GM23338 (cell line): ENCODE data around the gene ENPEP. TPM values are rescaled to one million over a fixed set of nuclear protein-coding genes. Genes with fewer than 3 reads are reported as not detected.
"Not testable (repeated sequence)": the region's sequence is repeated elsewhere in the genome, so short reads cannot be mapped to it uniquely, and the experiment has no call there.

Experiments used
- ATAC-seq: fragments of 200-7000 bp; cut with Tn5 transposase; 3 replicates; pipeline ENCODE4 v1.9.1; 2020
- DNase-seq: peaks from one replicate; pipeline ENCODE4 v3.0.0-alpha.2; 2015; ENCODE audit warnings: low spot score
- H2AFZ ChIP-seq: fragments of 200-600 bp; sonication (generic); 2 replicates; pipeline ENCODE4 v1.8.0; 2016; ENCODE audit warnings: antibody characterized with exemption, mild to moderate bottlenecking, moderate library complexity
- H3F3A ChIP-seq: fragments of 200-600 bp; sonication (generic); replicated peaks from 2 replicates; pipeline ENCODE4 v1.8.0; 2017; ENCODE audit warnings: antibody characterized with exemption, mixed run types, low read depth
- H3K27ac ChIP-seq: fragments of 200-600 bp; sonication (generic); 2 replicates; pipeline ENCODE4 v1.6.1; 2016; ENCODE audit warnings: low read depth
- H3K27me3 ChIP-seq: fragments of 200-600 bp; sonication (generic); 2 replicates; pipeline ENCODE4 v1.8.0; 2016; ENCODE audit warnings: mild to moderate bottlenecking, mixed run types, moderate library complexity; ENCODE audit not compliant: insufficient read depth
- H3K36me3 ChIP-seq: fragments of 200-600 bp; sonication (generic); 2 replicates; pipeline ENCODE4 v1.8.0; 2016; ENCODE audit warnings: mild to moderate bottlenecking; ENCODE audit not compliant: insufficient read depth
- H3K4me1 ChIP-seq: fragments of 200-600 bp; sonication (generic); 2 replicates; pipeline ENCODE4 v1.8.0; 2016; ENCODE audit warnings: mild to moderate bottlenecking, moderate library complexity; ENCODE audit not compliant: insufficient read depth
- H3K4me2 ChIP-seq: fragments of 200-600 bp; sonication (generic); 2 replicates; pipeline ENCODE4 v1.7.1; 2017; ENCODE audit warnings: mixed run types
- H3K4me3 ChIP-seq: fragments of 200-600 bp; sonication (generic); 2 replicates; pipeline ENCODE4 v1.6.1; 2016; ENCODE audit warnings: mixed run types
- H3K79me2 ChIP-seq: fragments of 200-600 bp; sonication (generic); replicated peaks from 2 replicates; pipeline ENCODE4 v1.8.0; 2017; ENCODE audit warnings: mild to moderate bottlenecking; ENCODE audit not compliant: insufficient read depth
- H3K9me2 ChIP-seq: fragments of 200-600 bp; sonication (generic); 2 replicates; pipeline ENCODE4 v1.8.0; 2017; ENCODE audit not compliant: insufficient read depth
- H4K20me1 ChIP-seq: fragments of 200-600 bp; sonication (generic); replicated peaks from 2 replicates; pipeline ENCODE4 v1.8.0; 2017; ENCODE audit warnings: mild to moderate bottlenecking; ENCODE audit not compliant: insufficient read depth
- H3K27ac Mint-ChIP-seq: 2 replicates; pipeline ENCODE4 v1.8.0; 2020; ENCODE audit warnings: inconsistent platforms, mild to moderate bottlenecking, moderate library complexity, mixed read lengths
- H3K27me3 Mint-ChIP-seq: 3 replicates; pipeline ENCODE4 v1.8.0; 2022; ENCODE audit warnings: low read depth, mild to moderate bottlenecking, moderate library complexity, mixed read lengths, inconsistent platforms; ENCODE audit not compliant: insufficient read depth, poor library complexity
- H3K36me3 Mint-ChIP-seq: 3 replicates; pipeline ENCODE4 v1.8.0; 2021; ENCODE audit warnings: low read depth, mild to moderate bottlenecking, inconsistent platforms, moderate library complexity, mixed read lengths
- H3K4me1 Mint-ChIP-seq: 3 replicates; pipeline ENCODE4 v1.8.0; 2020; ENCODE audit warnings: mild to moderate bottlenecking, inconsistent platforms, mixed read lengths
- H3K4me3 Mint-ChIP-seq: 3 replicates; pipeline ENCODE4 v1.8.0; 2021; ENCODE audit warnings: moderate library complexity, mild to moderate bottlenecking, inconsistent platforms, mixed read lengths
- H3K9me3 Mint-ChIP-seq: 3 replicates; pipeline ENCODE4 v1.8.0; 2020; ENCODE audit warnings: moderate library complexity, mild to moderate bottlenecking, inconsistent platforms, mixed read lengths
- EZH2phosphoT487 ChIP-seq: fragments of 200-600 bp; sonication (generic); IDR thresholded peaks from one replicate; pipeline ENCODE4 v1.8.1; 2018; ENCODE audit warnings: antibody characterized with exemption; ENCODE audit not compliant: unreplicated experiment
- NANOG ChIP-seq: IDR thresholded peaks from 2 replicates; pipeline ENCODE4 v1.6.1; 2016; ENCODE audit warnings: antibody characterized with exemption, borderline replicate concordance
- STAT1 ChIP-seq: IDR thresholded peaks from one replicate; pipeline ENCODE4 v1.6.1; 2016; ENCODE audit warnings: antibody characterized with exemption; ENCODE audit not compliant: unreplicated experiment
- ZNF331 ChIP-seq: fragments of 250-450 bp; sonication (Bioruptor Pico); IDR thresholded peaks from 2 replicates; pipeline ENCODE4 v1.5.0; 2020; ENCODE audit warnings: low read depth, mild to moderate bottlenecking, moderate library complexity
- polyA plus RNA-seq: library from polyadenylated mRNA; unstranded; fragments of >200 nt; fragmentation: Nextera tagmentation; extraction: Ambion mirVana; gene quantifications from 2 replicates; pipeline ENCODE4 v1.2.1, GENCODE V29; 2016
- total RNA-seq: library from RNA; depleted of rRNA; stranded (reverse); fragments of >200 nt; shearing (Covaris generic); gene quantifications from 2 replicates; pipeline ENCODE4 v1.2.3, GENCODE V29; 2014
- TF ChIP-seq, protein P1 (sequence below): IDR thresholded peaks from 2 replicates; pipeline ENCODE4 v1.6.1; 2016; ENCODE audit warnings: antibody characterized with exemption
- TF ChIP-seq, protein P2 (sequence below): IDR thresholded peaks from one replicate; pipeline ENCODE4 v1.6.1; 2018; ENCODE audit warnings: antibody characterized with exemption; ENCODE audit not compliant: unreplicated experiment
- TF ChIP-seq, protein P3 (sequence below), 2 experiments: fragments of 200-600 bp in 1 of 2; sonication (generic) in 1 of 2; conservative IDR thresholded peaks; 2 replicates each; pipeline versions ENCODE4 v1.5.1 to v1.6.1; 2016 to 2017; ENCODE audit warnings: antibody characterized with exemption in 2 of 2, low read depth in 2 of 2, mild to moderate bottlenecking in 2 of 2, moderate library complexity in 1 of 2

The ENPEP gene
- total and polyA plus RNA-seq, 2 experiments from 2014 or later: 0.79 to 1.5 TPM

DNA sequence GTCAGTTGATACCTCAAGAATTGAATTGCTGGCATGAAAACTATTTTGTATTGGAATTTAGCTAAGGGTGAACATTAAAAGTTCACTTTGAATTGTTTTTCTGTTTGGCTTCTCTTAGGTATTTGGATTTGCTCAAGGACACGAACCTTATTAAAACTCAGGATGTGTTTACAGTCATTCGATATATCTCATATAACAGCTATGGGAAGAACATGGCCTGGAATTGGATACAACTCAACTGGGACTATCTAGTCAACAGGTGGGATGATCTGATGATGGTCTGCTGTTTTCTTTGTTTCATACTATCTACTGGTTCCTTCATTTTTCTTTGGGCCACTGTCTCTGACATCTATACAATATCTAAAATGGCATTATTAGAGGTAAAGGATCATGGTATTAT, 77.2 kb downstream of the ENPEP start (continued):
- TF ChIP-seq EZH2phosphoT487 (no peak), STAT1 (no peak)

DNA sequence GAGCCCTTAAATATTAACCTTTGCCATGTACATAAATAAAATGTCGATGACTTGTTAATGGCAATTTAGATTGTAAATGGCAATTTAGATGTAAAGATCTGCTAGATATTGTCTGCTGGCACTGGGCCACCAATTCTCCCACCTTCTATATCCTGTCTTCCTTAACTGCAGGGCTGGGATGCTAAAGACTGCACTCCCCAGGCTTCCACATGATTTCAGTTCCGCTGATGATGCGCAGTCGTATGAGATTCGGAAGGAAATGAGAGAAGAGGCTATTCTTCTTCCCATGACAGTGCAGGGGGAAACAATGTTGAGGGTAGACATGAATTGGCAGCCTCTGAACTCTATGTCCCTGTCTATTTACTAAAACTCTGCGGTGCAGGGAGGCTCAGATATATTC, 91.3 kb downstream of the ENPEP start:
- no peaks in the 10 kb centered on the region for H3K36me3 ChIP-seq
- Mint-ChIP-seq H3K27me3 (no peaks in the 10 kb centered on the region), H3K4me1 (no peaks in the 10 kb centered on the region; the same call in 2 of the 3 replicates), H3K27ac (no peak overlapping the region), H3K36me3 (no peaks in the 10 kb centered on the region), H3K4me3 (no peak overlapping the region), H3K9me3 (no peaks in the 10 kb centered on the region)
- H3K4me1 ChIP-seq: no peaks in the 10 kb centered on the region
- no peaks in the 10 kb centered on the region for H4K20me1 ChIP-seq
- H2AFZ ChIP-seq: no peak overlapping the region
- ATAC-seq (no peak), DNase-seq (no peak)
- H3K27ac ChIP-seq: no peak overlapping the region
- no peak overlapping the region for H3K4me3 ChIP-seq
- no peaks in the 10 kb centered on the region for H3F3A ChIP-seq
- no peaks in the 10 kb centered on the region for H3K9me2 ChIP-seq
- H3K27me3 ChIP-seq: no peaks in the 10 kb centered on the region
- no peak overlapping the region for H3K4me2 ChIP-seq
- H3K79me2 ChIP-seq: no peaks in the 10 kb centered on the region
- TF ChIP-seq, protein P1, sequence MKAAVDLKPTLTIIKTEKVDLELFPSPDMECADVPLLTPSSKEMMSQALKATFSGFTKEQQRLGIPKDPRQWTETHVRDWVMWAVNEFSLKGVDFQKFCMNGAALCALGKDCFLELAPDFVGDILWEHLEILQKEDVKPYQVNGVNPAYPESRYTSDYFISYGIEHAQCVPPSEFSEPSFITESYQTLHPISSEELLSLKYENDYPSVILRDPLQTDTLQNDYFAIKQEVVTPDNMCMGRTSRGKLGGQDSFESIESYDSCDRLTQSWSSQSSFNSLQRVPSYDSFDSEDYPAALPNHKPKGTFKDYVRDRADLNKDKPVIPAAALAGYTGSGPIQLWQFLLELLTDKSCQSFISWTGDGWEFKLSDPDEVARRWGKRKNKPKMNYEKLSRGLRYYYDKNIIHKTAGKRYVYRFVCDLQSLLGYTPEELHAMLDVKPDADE: no peak

DNA sequence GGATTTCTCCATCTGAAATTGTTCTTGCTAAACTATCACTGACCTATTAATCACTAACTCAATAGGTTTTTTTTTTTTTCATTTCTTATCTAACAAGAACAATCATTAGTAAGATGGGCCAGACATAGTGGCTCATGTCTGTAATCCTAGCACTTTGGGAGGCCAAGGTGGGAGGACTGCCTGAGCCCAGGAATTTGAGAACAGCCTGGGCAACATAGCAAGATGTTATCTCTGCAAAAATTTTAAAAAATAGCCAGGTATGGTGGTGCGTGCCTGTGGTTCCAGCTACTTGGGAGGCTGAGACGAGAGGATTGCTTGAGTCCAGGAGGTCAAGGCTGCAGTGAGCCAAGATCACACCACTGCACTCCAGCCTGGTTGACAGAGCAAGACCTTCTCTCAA, 100.7 kb downstream of the ENPEP start:
- H3K79me2 ChIP-seq, H3K27me3 Mint-ChIP-seq, H3K4me3 Mint-ChIP-seq, H3K9me2 ChIP-seq, H3K27ac ChIP-seq, H3K36me3 Mint-ChIP-seq, H3K4me1 ChIP-seq, ATAC-seq, H3K27me3 ChIP-seq, H3K4me1 Mint-ChIP-seq, H3K9me3 Mint-ChIP-seq, DNase-seq, H2AFZ ChIP-seq, H3F3A ChIP-seq, H3K4me2 ChIP-seq, H3K36me3 ChIP-seq, H3K4me3 ChIP-seq, H4K20me1 ChIP-seq, H3K27ac Mint-ChIP-seq: not testable (repeated sequence)

DNA sequence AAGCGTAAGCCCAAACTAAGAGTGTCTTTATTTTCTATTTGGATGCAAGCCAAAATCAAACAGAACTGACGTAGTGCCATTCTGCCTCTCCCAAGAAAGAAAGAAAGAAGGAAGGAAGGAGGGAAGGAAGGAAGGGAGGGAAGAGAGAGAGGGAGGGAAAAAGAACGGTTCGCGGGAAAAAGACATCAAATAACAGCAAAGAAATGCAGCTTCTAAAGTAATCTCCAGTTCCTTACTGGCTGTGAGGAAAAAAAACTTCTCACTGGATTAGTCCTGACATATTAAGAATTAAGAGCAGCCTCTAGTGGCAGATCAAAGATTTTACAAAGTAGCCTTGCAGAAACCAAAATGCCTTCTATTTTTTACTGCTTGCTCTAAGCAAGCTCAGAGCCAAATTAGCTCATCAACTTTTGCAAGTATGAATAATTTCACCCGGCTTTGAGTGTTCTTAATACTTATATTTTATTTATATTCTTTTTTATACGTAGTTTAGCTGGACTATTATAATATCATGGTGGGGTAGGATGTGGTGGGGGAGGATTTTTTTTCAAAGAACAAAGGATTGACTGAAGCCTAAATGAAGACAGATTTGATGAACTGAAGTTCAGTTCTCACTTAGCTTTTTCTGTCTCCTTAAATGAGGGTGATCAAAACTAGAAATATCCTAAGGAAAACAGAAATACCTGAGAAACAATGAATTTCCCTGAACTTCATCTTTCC, 110.3 kb downstream of the ENPEP start:
- H3K4me1 ChIP-seq: no peaks in the 10 kb centered on the region
- Mint-ChIP-seq H3K4me1 (no peaks in the 10 kb centered on the region), H3K27ac (no peak overlapping the region), H3K36me3 (no peaks in the 10 kb centered on the region), H3K27me3 (peaks cover 2% of the 10 kb centered on the region), H3K4me3 (no peak overlapping the region), H3K9me3 (no peaks in the 10 kb centered on the region)
- H3K9me2 ChIP-seq: no peaks in the 10 kb centered on the region
- H3K27me3 ChIP-seq: no peaks in the 10 kb centered on the region
- no peak overlapping the region for H3K4me2 ChIP-seq
- no peak overlapping the region for H3K27ac ChIP-seq
- H3K36me3 ChIP-seq: no peaks in the 10 kb centered on the region
- H3K79me2 ChIP-seq: no peaks in the 10 kb centered on the region
- H3K4me3 ChIP-seq: no peak overlapping the region
- no peak overlapping the region for H2AFZ ChIP-seq
- H4K20me1 ChIP-seq: no peaks in the 10 kb centered on the region
- DNase-seq: peak; percentile 79
- H3F3A ChIP-seq: no peaks in the 10 kb centered on the region
- peak; percentile 63 for ATAC-seq
- TF ChIP-seq, protein P2, sequence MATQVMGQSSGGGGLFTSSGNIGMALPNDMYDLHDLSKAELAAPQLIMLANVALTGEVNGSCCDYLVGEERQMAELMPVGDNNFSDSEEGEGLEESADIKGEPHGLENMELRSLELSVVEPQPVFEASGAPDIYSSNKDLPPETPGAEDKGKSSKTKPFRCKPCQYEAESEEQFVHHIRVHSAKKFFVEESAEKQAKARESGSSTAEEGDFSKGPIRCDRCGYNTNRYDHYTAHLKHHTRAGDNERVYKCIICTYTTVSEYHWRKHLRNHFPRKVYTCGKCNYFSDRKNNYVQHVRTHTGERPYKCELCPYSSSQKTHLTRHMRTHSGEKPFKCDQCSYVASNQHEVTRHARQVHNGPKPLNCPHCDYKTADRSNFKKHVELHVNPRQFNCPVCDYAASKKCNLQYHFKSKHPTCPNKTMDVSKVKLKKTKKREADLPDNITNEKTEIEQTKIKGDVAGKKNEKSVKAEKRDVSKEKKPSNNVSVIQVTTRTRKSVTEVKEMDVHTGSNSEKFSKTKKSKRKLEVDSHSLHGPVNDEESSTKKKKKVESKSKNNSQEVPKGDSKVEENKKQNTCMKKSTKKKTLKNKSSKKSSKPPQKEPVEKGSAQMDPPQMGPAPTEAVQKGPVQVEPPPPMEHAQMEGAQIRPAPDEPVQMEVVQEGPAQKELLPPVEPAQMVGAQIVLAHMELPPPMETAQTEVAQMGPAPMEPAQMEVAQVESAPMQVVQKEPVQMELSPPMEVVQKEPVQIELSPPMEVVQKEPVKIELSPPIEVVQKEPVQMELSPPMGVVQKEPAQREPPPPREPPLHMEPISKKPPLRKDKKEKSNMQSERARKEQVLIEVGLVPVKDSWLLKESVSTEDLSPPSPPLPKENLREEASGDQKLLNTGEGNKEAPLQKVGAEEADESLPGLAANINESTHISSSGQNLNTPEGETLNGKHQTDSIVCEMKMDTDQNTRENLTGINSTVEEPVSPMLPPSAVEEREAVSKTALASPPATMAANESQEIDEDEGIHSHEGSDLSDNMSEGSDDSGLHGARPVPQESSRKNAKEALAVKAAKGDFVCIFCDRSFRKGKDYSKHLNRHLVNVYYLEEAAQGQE: no peak
- TF ChIP-seq, protein P3, sequence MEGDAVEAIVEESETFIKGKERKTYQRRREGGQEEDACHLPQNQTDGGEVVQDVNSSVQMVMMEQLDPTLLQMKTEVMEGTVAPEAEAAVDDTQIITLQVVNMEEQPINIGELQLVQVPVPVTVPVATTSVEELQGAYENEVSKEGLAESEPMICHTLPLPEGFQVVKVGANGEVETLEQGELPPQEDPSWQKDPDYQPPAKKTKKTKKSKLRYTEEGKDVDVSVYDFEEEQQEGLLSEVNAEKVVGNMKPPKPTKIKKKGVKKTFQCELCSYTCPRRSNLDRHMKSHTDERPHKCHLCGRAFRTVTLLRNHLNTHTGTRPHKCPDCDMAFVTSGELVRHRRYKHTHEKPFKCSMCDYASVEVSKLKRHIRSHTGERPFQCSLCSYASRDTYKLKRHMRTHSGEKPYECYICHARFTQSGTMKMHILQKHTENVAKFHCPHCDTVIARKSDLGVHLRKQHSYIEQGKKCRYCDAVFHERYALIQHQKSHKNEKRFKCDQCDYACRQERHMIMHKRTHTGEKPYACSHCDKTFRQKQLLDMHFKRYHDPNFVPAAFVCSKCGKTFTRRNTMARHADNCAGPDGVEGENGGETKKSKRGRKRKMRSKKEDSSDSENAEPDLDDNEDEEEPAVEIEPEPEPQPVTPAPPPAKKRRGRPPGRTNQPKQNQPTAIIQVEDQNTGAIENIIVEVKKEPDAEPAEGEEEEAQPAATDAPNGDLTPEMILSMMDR (conservative IDR thresholded peaks at IDR 0.05; ENCODE audit: low read depth in 2 of 2): peak; percentile 55 to 56
- no peak for TF ChIP-seq ZNF331
- no peak for TF ChIP-seq NANOG
